ENCODE results near the gene LIPC.

GRCh38 chr15:58432401-58432800, 610 bp downstream of the LIPC start:
- no peak for TF ChIP-seq CTCF (IDR thresholded peaks at IDR 0.05; ENCODE audit: insufficient read depth, low read length, poor library complexity, severe bottlenecking)
- TF ChIP-seq EZH2phosphoT487 (conservative IDR thresholded peaks at IDR 0.05; ENCODE audit: low read length): no peak
